BJ (cell line): Measurements from ENCODE around the gene GSG1L. TPM values are rescaled to one million over a fixed set of nuclear protein-coding genes. Genes with fewer than 3 reads are reported as not detected.

ENCODE experiments used
- CTCF ChIA-PET: fragments of 350-600 bp; formaldehyde crosslinking; extraction: SDS; loops from one replicate; lab custom pipeline; 2021; ENCODE audit warnings: antibody characterized with exemption, inconsistent platforms; lab: Yijun Ruan, JAX
- POLR2A ChIA-PET: fragments of 300-600 bp; sonication (Branson Sonifier 250); formaldehyde crosslinking; extraction: SDS; loops from one replicate; lab custom pipeline; 2021; ENCODE audit warnings: antibody characterized with exemption; lab: Charles Lee
- DNase-seq: peaks from one replicate; pipeline ENCODE4 v3.0.0-alpha.2; 2011; ENCODE audit warnings: low read depth
- H3K27me3 ChIP-seq: 2 replicates; pipeline ENCODE4 v1.6.0; 2011; ENCODE audit warnings: low read length; ENCODE audit not compliant: control insufficient read depth, insufficient read depth
- H3K36me3 ChIP-seq: 2 replicates; pipeline ENCODE4 v1.5.1; 2011; ENCODE audit warnings: low read length; ENCODE audit not compliant: control insufficient read depth, insufficient read depth
- H3K4me3 ChIP-seq: 2 replicates; pipeline ENCODE4 v1.5.1; 2011; ENCODE audit warnings: low read depth, mild to moderate bottlenecking, control low read depth, low read length
- CTCF ChIP-seq: IDR thresholded peaks from 2 replicates; pipeline ENCODE4 v1.5.1; 2011; ENCODE audit warnings: low read depth, mild to moderate bottlenecking, control low read depth, inconsistent platforms, low read length, moderate library complexity; ENCODE audit not compliant: insufficient read depth
- polyA plus RNA-seq: library from polyadenylated mRNA; depleted of rRNA; stranded (reverse); fragments of >200 nt; gene quantifications from 2 replicates; pipeline ENCODE4 v1.2.3, GENCODE V29; 2011

Gene GSG1L
- polyA plus RNA-seq, 1 experiment = not detected

GRCh38 chr16:28027055-28027454, 36.5 kb downstream of the GSG1L start:
- Histone ChIP-seq H3K27me3 (no peaks in the 10 kb centered on the region), H3K36me3 (no peaks in the 10 kb centered on the region), H3K4me3 (no peak overlapping the region)
- CTCF ChIA-PET = no interaction called here
- DNase-seq = no peak
- POLR2A ChIA-PET = no interaction called here
- TF ChIP-seq CTCF = no peak

- H3K27me3 ChIP-seq = no peaks in the 10 kb centered on the region; the same call in 1 of the 2 replicates
- DNase-seq = no peak
- POLR2A ChIA-PET = no interaction called here
- H3K36me3 ChIP-seq = no peaks in the 10 kb centered on the region
- CTCF ChIA-PET = no interaction called here
- H3K4me3 ChIP-seq = no peak overlapping the region
- no peak for TF ChIP-seq CTCF
Measured at GRCh38 chr16:28025631-28026030, 37.9 kb downstream of the GSG1L start.

- no peaks in the 10 kb centered on the region for H3K36me3 ChIP-seq
- no peak overlapping the region for H3K4me3 ChIP-seq
- POLR2A ChIA-PET = no interaction called here
- no peak for DNase-seq
- no peaks in the 10 kb centered on the region; the same call in 1 of the 2 replicates for H3K27me3 ChIP-seq
- TF ChIP-seq CTCF = no peak
- CTCF ChIA-PET = no interaction called here
Measured at GRCh38 chr16:28019218-28019617, 44.3 kb downstream of the GSG1L start.

- Histone ChIP-seq H3K36me3 (no peaks in the 10 kb centered on the region), H3K27me3 (no peaks in the 10 kb centered on the region), H3K4me3 (no peak overlapping the region)
- no peak for TF ChIP-seq CTCF
- ChIA-PET CTCF (no interaction called here), POLR2A (no interaction called here)
- DNase-seq = no peak
Measured at GRCh38 chr16:28014851-28015250, 48.7 kb downstream of the GSG1L start.

- CTCF ChIA-PET = no interaction called here
- no peak for TF ChIP-seq CTCF
Measured at GRCh38 chr16:28013878-28014277, 49.6 kb downstream of the GSG1L start.

More at GRCh38 chr16:28013878-28014277, 49.6 kb downstream of the GSG1L start:
- no peaks in the 10 kb centered on the region for H3K27me3 ChIP-seq
- no peaks in the 10 kb centered on the region for H3K36me3 ChIP-seq
- DNase-seq = no peak
- POLR2A ChIA-PET = no interaction called here
- no peak overlapping the region for H3K4me3 ChIP-seq
